OCI-LY3 (cell line): ENCODE measurements around the gene LPXN.

Source experiments
- CTCF ChIP-seq: fragments of 200-600, 300-600 bp; sonication (generic); IDR thresholded peaks from 2 replicates; pipeline ENCODE4 v1.5.1; 2014; ENCODE audit warnings: antibody characterized with exemption, low read length, low read depth
- EZH2phosphoT487 ChIP-seq: fragments of 200-600 bp; shearing (Covaris generic); IDR thresholded peaks from 2 replicates; pipeline ENCODE4 v1.6.1; 2018; ENCODE audit warnings: antibody characterized with exemption, mixed run types, low read depth

GRCh38 chr11:58487170-58487569 lies 88.5 kb downstream of the LPXN start:
- TF ChIP-seq CTCF (no peak), EZH2phosphoT487 (no peak)
